ENCODE measurements around the gene MOG.

The MOG gene

GRCh38 chr6:29676981-29677601 is 20.2 kb downstream of the MOG start:
- no peak for DNase-seq (ENCODE audit: low spot score)

- DNase-seq (ENCODE audit: low spot score), result no peak
These were observed 21.2 kb downstream of the MOG start for GRCh38 chr6:29678114-29678513.

GRCh38 chr6:29679962-29680361 is 23.1 kb downstream of the MOG start:
- DNase-seq (ENCODE audit: low spot score), result no peak

GRCh38 chr6:29680416-29680815 is 23.5 kb downstream of the MOG start:
- DNase-seq (ENCODE audit: low spot score), result no peak

- DNase-seq (ENCODE audit: low spot score), result no peak
These were observed 24.0 kb downstream of the MOG start, which contains the start of gene ZFP57 for GRCh38 chr6:29680904-29681303. Gene ZFP57 (minus strand): TSS chr6:29681152. CDS start chr6:29677003, 4,149 bp downstream.

- no peak for DNase-seq (ENCODE audit: low spot score)
These were observed 24.9 kb downstream of the MOG start for GRCh38 chr6:29681811-29682210.

GRCh38 chr6:29685718-29686326 is 28.9 kb downstream of the MOG start:
- no peak for DNase-seq (ENCODE audit: low spot score)

- DNase-seq (ENCODE audit: low spot score), result no peak
These were observed 37.7 kb downstream of the MOG start for GRCh38 chr6:29694637-29695036.

GRCh38 chr6:29696147-29697125 is 39.5 kb downstream of the MOG start:
- no peak for DNase-seq (ENCODE audit: low spot score)

- peak; percentile 64 for DNase-seq (ENCODE audit: low spot score)
These were observed 45.7 kb downstream of the MOG start for GRCh38 chr6:29702519-29703103.

GRCh38 chr6:29705389-29706231 is 48.7 kb downstream of the MOG start:
- DNase-seq (ENCODE audit: low spot score), result peak; percentile 26

- DNase-seq (ENCODE audit: low spot score), result peak; percentile 70
These were observed 51.7 kb downstream of the MOG start for GRCh38 chr6:29708432-29709179.

- DNase-seq (ENCODE audit: low spot score), result no peak
These were observed 52.3 kb downstream of the MOG start for GRCh38 chr6:29709188-29709587.

GRCh38 chr6:29710281-29710941 is 53.5 kb downstream of the MOG start:
- DNase-seq (ENCODE audit: low spot score), result peak; percentile 11

GRCh38 chr6:29720863-29721262 is 64.0 kb downstream of the MOG start:
- no peak for DNase-seq (ENCODE audit: low spot score)

Data from activated CD4-positive, alpha-beta T cell treated with anti-CD3 and anti-CD28 coated beads, Interleukin-2, Interleukin-4, amounts not matched to agents 100 ng/mL and 50 ng/mL, durations not matched to agents 16 hours and 8 hours (primary cell).